Umbilical cord (tissue), 1 donor: Measurements from ENCODE around the gene TNNT3. TPM values are rescaled to one million over a fixed set of nuclear protein-coding genes. Genes with fewer than 3 reads are reported as not detected.

Experiments used
- total RNA-seq: library from RNA; depleted of rRNA; stranded (reverse); fragments of >200 nt; gene quantifications from one replicate; pipeline ENCODE4 v1.2.3, GENCODE V29; 2014; ENCODE audit warnings: low replicate concordance; ENCODE audit not compliant: insufficient read depth

Gene TNNT3
- total RNA-seq, 1 donor from 2014 or later, result 89.1 TPM

Other genes starting within 250 kb of the TNNT3 start
- gene KRTAP5-6, start 222.5 kb upstream of the TNNT3 start, total RNA-seq, result not detected
- not detected for gene IFITM10, start 169.1 kb upstream of the TNNT3 start, total RNA-seq
- gene CTSD, start 155.8 kb upstream of the TNNT3 start, total RNA-seq, result 64.8 TPM
- 11.1 TPM for gene SYT8, start 84.7 kb upstream of the TNNT3 start, total RNA-seq
- gene TNNI2, start 80.7 kb upstream of the TNNT3 start, total RNA-seq, result not detected
- 85.5 TPM for gene LSP1, start 66.6 kb upstream of the TNNT3 start, total RNA-seq
- gene PRR33, start 27.8 kb upstream of the TNNT3 start, total RNA-seq, result not detected
- 28.6 TPM for gene MRPL23, start 27.6 kb downstream of the TNNT3 start, total RNA-seq
- 30,713 TPM for gene H19, start 78.1 kb downstream of the TNNT3 start, total RNA-seq
- 2,215 TPM for gene IGF2, start 219.7 kb downstream of the TNNT3 start, total RNA-seq
- not detected for gene INS, start 241.5 kb downstream of the TNNT3 start, total RNA-seq